Epidermal melanocyte (primary cell): ENCODE data around the gene PAQR6.

Experiments
- DNase-seq: peaks from one replicate; pipeline ENCODE4 v3.0.0; 2011; ENCODE audit warnings: low spot score; ENCODE audit not compliant: insufficient read length

Gene PAQR6

GRCh38 chr1:156196445-156196844 lies 51.4 kb downstream of the PAQR6 start:
- no peak for DNase-seq

DNA sequence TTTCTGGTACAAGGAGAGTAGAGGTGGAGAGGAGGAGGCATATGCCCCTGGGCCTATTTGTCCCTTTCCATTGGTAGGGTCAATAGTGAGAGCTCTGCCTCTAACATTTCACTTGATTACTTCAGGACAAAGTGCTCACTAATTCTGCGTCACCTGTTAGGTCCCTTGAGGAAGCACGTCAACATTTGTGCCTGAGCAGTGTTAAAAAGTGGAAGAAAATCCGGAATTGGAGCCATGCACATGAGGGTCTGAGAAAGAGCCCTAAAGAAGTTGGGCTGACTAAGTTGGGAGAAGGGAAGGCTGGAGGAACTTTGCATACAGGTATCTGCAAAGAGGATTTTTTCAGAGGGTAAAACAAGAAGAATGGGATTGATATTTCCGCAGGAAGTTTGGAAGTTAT lies 52.0 kb downstream of the PAQR6 start:
- no peak for DNase-seq

- DNase-seq: no peak
Measured at GRCh38 chr1:156194300-156194652, 53.6 kb downstream of the PAQR6 start.

DNA sequence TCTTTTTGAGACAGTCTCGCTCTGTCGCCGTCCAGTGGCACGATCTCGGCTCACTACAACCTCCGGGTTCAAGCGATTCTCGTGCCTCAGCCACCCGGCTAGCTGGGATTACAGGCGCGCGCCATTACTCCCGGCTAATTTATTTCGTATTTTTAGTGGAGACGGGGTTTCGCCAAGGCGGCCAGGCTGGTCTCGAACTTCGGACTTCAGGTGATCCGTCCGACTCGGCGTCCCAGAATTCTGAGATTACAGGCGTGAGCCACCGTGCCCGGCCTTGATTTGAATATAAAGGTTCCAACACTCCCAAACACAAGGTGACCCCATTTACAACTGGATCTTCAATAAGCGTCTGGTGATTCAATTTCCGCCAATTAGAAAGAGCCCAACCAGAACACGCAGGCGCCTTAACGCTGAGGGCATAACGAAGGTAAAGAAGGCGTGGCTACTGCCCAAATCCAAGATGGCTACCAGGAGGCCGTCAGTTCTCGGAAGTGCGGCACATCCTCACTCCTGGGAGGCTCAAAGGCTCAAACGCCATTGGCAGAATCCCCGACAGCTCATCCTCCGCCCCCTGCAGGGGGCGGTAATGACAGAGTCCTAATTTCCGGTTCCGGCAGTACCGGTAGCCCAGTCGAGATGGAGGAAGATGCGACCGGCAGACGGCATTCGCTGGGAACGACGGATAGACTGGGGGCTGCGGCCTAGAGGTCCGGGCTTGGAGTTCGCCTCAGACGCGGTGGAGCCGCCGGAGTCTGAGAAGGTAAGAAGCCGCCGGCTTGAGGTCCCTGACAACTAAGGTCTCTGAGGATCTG lies 54.2 kb downstream of the PAQR6 start, which contains the start of gene SLC25A44:
Gene SLC25A44 (plus strand): TSS at position 617 of the 812 bp plus-strand sequence. CDS start 5,744 bp downstream, outside the sequence.
- DNase-seq: peak; percentile 93
